Activated CD4-positive, alpha-beta memory T cell treated with anti-CD3 and anti-CD28 coated beads, Interleukin-2, amount 10 ng/mL, durations not matched to agents 7 days and 5 days (primary cell): Measurements from ENCODE around the gene FAM89A. TPM values are rescaled to one million over a fixed set of nuclear protein-coding genes. Genes with fewer than 3 reads are reported as not detected.

Source experiments
- CTCF ChIA-PET: fragments of 350-600 bp; sonication (Branson Sonifier 250); formaldehyde crosslinking; loops from one replicate; lab custom pipeline; 2021; ENCODE audit warnings: antibody characterized with exemption, inconsistent platforms; lab: Charles Lee
- POLR2A ChIA-PET: fragments of 350-600 bp; sonication (Branson Sonifier 250); formaldehyde crosslinking; loops from one replicate; lab custom pipeline; 2021; ENCODE audit warnings: antibody characterized with exemption; lab: Charles Lee
- DNase-seq: peaks from one replicate; pipeline ENCODE4 v3.0.0-alpha.2; 2020
- H3K27ac Mint-ChIP-seq: one replicate; pipeline ENCODE4 v1.8.0; 2021; ENCODE audit warnings: mild to moderate bottlenecking, mixed read lengths
- H3K27me3 Mint-ChIP-seq: one replicate; pipeline ENCODE4 v1.8.0; 2021; ENCODE audit warnings: mixed read lengths
- H3K36me3 Mint-ChIP-seq: one replicate; pipeline ENCODE4 v1.8.0; 2021; ENCODE audit warnings: low read depth, mixed read lengths
- H3K4me1 Mint-ChIP-seq: one replicate; pipeline ENCODE4 v1.8.0; 2021; ENCODE audit warnings: mixed read lengths
- H3K4me3 Mint-ChIP-seq: one replicate; pipeline ENCODE4 v1.8.0; 2021; ENCODE audit warnings: mild to moderate bottlenecking, mixed read lengths
- H3K9me3 Mint-ChIP-seq: one replicate; pipeline ENCODE4 v1.8.0; 2021; ENCODE audit warnings: mixed read lengths
- total RNA-seq, 2 experiments: library from RNA; stranded (reverse); gene quantifications; one replicate each; pipeline ENCODE4 v1.2.3, GENCODE V29; 2021

FAM89A gene
- total RNA-seq, 2 experiments from 2014 or later = 6.8 to 6.9 TPM

GRCh38 chr1:230977761-230978490 lies 62.1 kb downstream of the FAM89A start:
- H3K4me3 Mint-ChIP-seq = peak overlapping the region; percentile 96
- H3K4me1 Mint-ChIP-seq = peaks cover 42% of the 10 kb centered on the region
- ChIA-PET CTCF (interaction anchor here (0.6 to 2.1 kb wide), 12 partner anchors 8 to 334 kb away, joined by 3 to 9 read pairs (median 4); no protein-coding TSS in a partner anchor), POLR2A (interaction anchor here (0.6 to 3.8 kb wide), 13 partner anchors 8 to 360 kb away, joined by 3 to 18 read pairs (median 4); partner anchors contain the start of genes EXOC8, FAM89A, GNPAT and SPRTN)
- H3K36me3 Mint-ChIP-seq = peaks cover 34% of the 10 kb centered on the region
- H3K27me3 Mint-ChIP-seq = no peaks in the 10 kb centered on the region
- no peaks in the 10 kb centered on the region for H3K9me3 Mint-ChIP-seq
- peak; percentile 37 for DNase-seq
- peak overlapping the region; percentile 98 for H3K27ac Mint-ChIP-seq

DNA sequence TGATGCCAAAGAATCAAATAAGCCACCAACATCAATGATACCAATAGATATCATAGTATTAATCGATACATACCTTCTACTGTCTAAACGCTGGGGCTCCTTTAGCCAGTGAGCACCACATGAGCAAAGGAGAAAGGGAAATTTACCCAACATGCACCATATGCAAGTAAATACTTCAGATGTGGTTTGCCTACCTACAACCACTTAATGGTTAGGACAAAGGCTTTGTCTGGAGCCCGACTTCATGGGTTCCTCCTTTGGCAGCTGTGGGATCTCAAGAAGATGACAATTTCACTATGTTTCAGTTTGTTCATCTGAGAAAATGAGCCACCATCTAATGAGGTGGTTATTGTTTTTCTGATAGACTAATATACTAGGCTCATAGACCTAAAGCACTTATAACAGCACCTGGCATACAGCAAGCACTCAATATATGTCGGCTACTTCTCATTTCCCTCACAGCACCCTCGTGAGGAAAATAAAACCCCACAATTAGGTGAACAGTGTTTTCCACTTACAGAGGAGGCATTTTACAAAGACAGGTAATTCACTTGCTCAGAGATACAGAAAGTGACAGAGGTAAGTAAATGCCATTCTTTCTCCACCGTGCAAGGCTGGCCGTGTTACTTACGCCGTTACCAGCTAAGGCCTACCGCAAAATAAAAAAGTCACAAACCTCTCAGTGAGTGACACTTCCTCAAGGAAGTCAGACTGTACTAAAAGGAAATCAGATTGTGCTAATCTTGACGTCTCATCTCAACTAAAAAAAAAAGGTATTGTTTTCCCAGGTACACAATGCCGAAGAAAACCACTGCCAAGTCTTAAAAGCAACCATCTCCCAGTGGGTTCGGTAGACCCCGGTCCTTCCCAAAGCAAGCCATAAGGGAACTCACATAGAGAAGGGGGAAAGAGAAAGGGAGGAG lies 63.0 kb downstream of the FAM89A start:
- Mint-ChIP-seq H3K36me3 (peaks cover 34% of the 10 kb centered on the region), H3K27me3 (no peaks in the 10 kb centered on the region), H3K9me3 (no peaks in the 10 kb centered on the region), H3K4me3 (peak overlapping the region; percentile 96), H3K4me1 (peaks cover 51% of the 10 kb centered on the region), H3K27ac (peak overlapping the region; percentile 98)
- peak; percentile 45 for DNase-seq
- ChIA-PET CTCF (interaction anchor here (0.9 to 1.4 kb wide), 3 partner anchors 59 to 62 kb away, joined by 3 to 4 read pairs (median 3); no protein-coding TSS in a partner anchor), POLR2A (interaction anchor here (0.8 to 3.8 kb wide), 6 partner anchors 43 to 361 kb away, joined by 3 to 18 read pairs (median 4); partner anchors contain the start of genes EXOC8, FAM89A, GNPAT and SPRTN)

DNA sequence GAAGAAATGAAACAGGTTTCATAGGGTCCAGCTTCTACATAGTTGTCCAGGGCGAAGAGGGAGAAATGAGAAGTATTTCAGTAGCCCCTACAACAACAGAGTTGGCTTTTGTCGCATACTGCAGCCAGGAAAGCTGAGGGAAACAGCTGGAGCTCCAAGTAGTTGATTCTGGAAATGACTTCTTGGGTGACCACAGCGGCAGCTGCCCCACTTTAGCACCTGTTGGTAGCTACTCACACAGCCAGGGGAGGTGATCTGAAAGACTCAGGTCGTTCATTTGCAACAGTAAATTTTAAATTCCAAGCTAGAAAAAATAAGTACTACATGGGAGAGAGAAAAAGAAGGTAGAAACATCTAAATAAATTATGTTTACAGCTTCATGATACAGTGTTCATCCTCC lies 63.7 kb downstream of the FAM89A start:
- Mint-ChIP-seq H3K4me1 (peaks cover 57% of the 10 kb centered on the region), H3K36me3 (peaks cover 39% of the 10 kb centered on the region), H3K9me3 (no peaks in the 10 kb centered on the region), H3K4me3 (peak overlapping the region; percentile 96), H3K27me3 (no peaks in the 10 kb centered on the region), H3K27ac (peak overlapping the region; percentile 98)
- POLR2A ChIA-PET = interaction anchor here (0.8 to 1.3 kb wide), 3 partner anchors 63 to 362 kb away, joined by 3 to 5 read pairs (median 4); partner anchors contain the start of genes EXOC8, FAM89A, GNPAT and SPRTN
- no peak for DNase-seq
- CTCF ChIA-PET = interaction anchor here (1.2 to 1.4 kb wide), 3 partner anchors 58 to 333 kb away, joined by 3 to 4 read pairs (median 3); no protein-coding TSS in a partner anchor

DNA sequence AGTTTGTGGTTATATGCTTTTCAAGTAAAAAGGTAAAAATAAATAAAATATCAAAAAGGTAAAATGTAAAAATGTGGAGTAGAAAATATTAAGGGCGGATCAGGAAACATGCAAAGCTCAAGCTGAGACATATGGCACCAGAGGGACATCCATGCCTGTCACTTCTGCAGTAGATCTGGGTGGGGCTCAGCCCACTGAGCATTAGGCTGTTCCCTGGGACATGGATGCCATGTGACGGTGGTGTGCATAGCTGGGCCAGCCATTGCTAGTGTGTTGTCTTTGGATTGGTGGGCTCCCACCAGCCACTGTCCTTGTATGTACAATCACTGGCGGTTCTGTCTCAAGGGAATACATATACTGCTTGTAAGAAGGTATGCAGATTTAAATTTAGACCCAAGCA lies 64.4 kb downstream of the FAM89A start:
- no peaks in the 10 kb centered on the region for H3K9me3 Mint-ChIP-seq
- peaks cover 58% of the 10 kb centered on the region for H3K4me1 Mint-ChIP-seq
- H3K27ac Mint-ChIP-seq = no peak overlapping the region
- H3K4me3 Mint-ChIP-seq = no peak overlapping the region
- H3K27me3 Mint-ChIP-seq = no peaks in the 10 kb centered on the region
- POLR2A ChIA-PET = interaction anchor here (0.6 kb wide), 1 partner anchor 953 kb away, joined by 3 read pairs; no protein-coding TSS in a partner anchor
- H3K36me3 Mint-ChIP-seq = peaks cover 39% of the 10 kb centered on the region
- CTCF ChIA-PET = interaction anchor here (1.2 kb wide), 2 partner anchors 59 to 332 kb away, joined by 3 read pairs; no protein-coding TSS in a partner anchor
- DNase-seq = no peak

- no peaks in the 10 kb centered on the region for H3K27me3 Mint-ChIP-seq
- ChIA-PET CTCF (interaction anchor here (0.6 to 1.8 kb wide), 5 partner anchors 10 to 348 kb away, joined by 3 to 7 read pairs (median 4); partner anchors contain the start of gene COG2), POLR2A (interaction anchor here (0.7 to 2.5 kb wide), 7 partner anchors 22 to 365 kb away, joined by 3 to 9 read pairs (median 3); partner anchors contain the start of genes EXOC8, FAM89A and SPRTN)
- peaks cover 61% of the 10 kb centered on the region for H3K4me1 Mint-ChIP-seq
- peak overlapping the region; percentile 48 for H3K4me3 Mint-ChIP-seq
- DNase-seq = peak; percentile 84
- H3K9me3 Mint-ChIP-seq = no peaks in the 10 kb centered on the region
- peak overlapping the region; percentile 89 for H3K27ac Mint-ChIP-seq
- H3K36me3 Mint-ChIP-seq = peaks cover 48% of the 10 kb centered on the region
Observed at GRCh38 chr1:230972855-230973271, 67.2 kb downstream of the FAM89A start.

GRCh38 chr1:230971771-230972170 lies 68.3 kb downstream of the FAM89A start:
- Mint-ChIP-seq H3K27ac (peak overlapping the region; percentile 49), H3K4me3 (no peak overlapping the region), H3K27me3 (no peaks in the 10 kb centered on the region), H3K4me1 (peaks cover 53% of the 10 kb centered on the region), H3K9me3 (no peaks in the 10 kb centered on the region), H3K36me3 (peaks cover 38% of the 10 kb centered on the region)
- CTCF ChIA-PET = interaction anchor here (1.8 kb wide), 1 partner anchor 329 kb away, joined by 7 read pairs; the partner anchor contains the start of gene COG2
- no peak for DNase-seq
- POLR2A ChIA-PET = interaction anchor here (0.7 to 2.5 kb wide), 3 partner anchors 68 to 329 kb away, joined by 3 to 9 read pairs (median 3); partner anchors contain the start of gene FAM89A

DNA sequence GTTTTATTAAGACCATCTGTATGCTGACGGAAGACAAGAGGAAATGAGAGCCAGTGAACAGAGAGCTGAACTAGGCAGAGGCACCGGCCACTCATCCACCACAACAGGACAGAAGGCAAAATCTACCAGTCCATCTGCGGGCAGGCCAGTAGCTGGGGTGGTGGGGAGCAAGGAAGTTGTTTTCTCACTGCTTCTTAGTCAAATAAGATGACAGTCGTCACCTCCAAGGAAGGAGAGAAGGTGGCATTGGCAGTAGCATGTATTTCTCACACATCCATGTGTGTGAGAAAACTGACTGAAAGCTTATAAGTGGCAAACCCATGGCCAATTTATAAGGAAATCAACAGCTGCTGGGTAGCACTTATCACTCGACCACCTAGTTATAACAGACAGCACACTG lies 69.6 kb downstream of the FAM89A start:
- Mint-ChIP-seq H3K4me1 (peaks cover 40% of the 10 kb centered on the region), H3K4me3 (no peak overlapping the region), H3K36me3 (peaks cover 26% of the 10 kb centered on the region), H3K27me3 (no peaks in the 10 kb centered on the region), H3K9me3 (no peaks in the 10 kb centered on the region), H3K27ac (no peak overlapping the region)
- CTCF ChIA-PET = interaction anchor here (0.6 to 1.6 kb wide), 4 partner anchors 9 to 495 kb away, joined by 3 to 5 read pairs (median 4); partner anchors contain the start of genes ARV1 and TTC13
- POLR2A ChIA-PET = interaction anchor here (2.0 kb wide), 1 partner anchor 9 kb away, joined by 9 read pairs; the partner anchor contains the start of genes ARV1 and TTC13
- DNase-seq = no peak

Other genes starting within 250 kb of the FAM89A start
- gene C1orf198, start 171.7 kb downstream of the FAM89A start, total RNA-seq = 1 to 10 TPM; 1.7 TPM
- gene TTC13, start 61.4 kb downstream of the FAM89A start, total RNA-seq = 10 to 100 TPM; 42.0 to 46.0 TPM
- 10 to 100 TPM; 13.2 to 15.3 TPM for gene ARV1, start 61.2 kb downstream of the FAM89A start, total RNA-seq
- gene TRIM67, start 121.8 kb upstream of the FAM89A start, total RNA-seq = not detected
- 10 to 100 TPM; 44.6 to 45.2 TPM for gene GNPAT, start 201.0 kb upstream of the FAM89A start, total RNA-seq